Urothelium cell line (cell line): ENCODE measurements around the gene GNG7.
"Not testable (repeated sequence)": the region's sequence is repeated elsewhere in the genome, so short reads cannot be mapped to it uniquely, and the experiment has no call there.

Experiments
- DNase-seq: peaks from one replicate; pipeline ENCODE4 v3.0.0; 2011; ENCODE audit warnings: low spot score, mixed read lengths
- FAIRE-seq: peaks from 2 replicates; lab custom pipeline; 2011; peaks lifted over from hg19 to GRCh38; lab: Jason Lieb, UNC

GNG7 gene

GRCh38 chr19:2556221-2557092 lies 146.0 kb downstream of the GNG7 start:
- no peak for DNase-seq
- FAIRE-seq, result no peak

DNA sequence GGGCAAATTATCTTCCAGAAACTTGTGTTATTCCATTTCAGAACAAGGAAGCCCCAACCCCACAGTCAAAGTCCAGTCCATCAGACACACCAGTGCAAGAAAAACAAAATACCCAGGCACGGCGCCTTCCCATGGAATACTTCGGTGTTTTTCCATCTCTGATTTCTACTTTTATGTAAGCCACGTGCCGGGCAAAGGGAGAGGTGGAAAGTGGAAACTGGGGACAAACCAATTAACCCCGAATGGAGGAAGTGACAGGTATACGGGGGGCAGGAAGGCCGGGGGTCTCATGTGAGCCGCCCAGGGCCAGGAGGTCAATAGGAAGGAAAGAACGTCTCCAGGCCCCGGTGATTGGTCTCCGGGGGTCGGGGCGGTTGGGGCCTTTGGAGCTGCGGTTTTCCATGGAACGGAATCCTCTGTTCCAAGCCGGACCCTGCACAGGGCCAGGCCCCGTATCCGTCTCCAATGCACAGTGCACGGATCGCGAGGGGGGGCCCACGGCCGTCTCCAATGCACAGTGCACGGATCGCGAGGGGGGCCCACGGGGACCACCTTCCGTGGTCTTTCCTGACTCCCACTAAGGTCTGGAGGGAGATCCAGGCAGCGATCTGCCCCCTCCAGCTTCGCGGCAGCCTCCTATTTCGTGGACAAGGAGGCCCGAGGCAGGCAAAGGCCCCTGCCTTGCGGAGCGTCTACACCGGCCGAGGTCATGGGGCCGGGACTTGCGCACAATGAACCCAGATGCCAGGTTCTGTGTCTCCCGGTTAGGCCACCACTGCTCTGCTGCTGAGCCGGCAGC lies 146.9 kb downstream of the GNG7 start:
- FAIRE-seq (no peak), DNase-seq (no peak)

DNA sequence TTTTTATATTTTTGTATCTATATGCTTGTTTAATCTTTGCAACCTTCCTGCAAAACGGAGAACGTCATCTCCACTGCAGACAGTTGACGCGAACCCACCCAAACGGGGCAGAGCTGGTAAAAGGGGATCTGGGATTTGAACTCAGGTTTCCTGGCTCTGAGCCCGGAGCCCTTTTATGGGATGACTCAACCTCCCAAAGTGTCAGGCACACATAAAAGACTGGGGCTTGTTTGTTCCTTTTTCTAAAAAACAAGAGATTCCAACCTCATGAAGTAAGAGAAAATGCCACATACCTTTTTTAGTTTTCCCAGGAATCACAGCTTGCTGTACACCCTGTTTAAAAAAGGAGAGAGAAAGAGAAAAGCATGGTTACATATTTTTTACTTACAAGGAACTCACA lies 147.6 kb downstream of the GNG7 start:
- no peak for FAIRE-seq
- DNase-seq, result peak; percentile 56

GRCh38 chr19:2553510-2553909 lies 149.0 kb downstream of the GNG7 start:
- DNase-seq (no peak), FAIRE-seq (no peak)

DNA sequence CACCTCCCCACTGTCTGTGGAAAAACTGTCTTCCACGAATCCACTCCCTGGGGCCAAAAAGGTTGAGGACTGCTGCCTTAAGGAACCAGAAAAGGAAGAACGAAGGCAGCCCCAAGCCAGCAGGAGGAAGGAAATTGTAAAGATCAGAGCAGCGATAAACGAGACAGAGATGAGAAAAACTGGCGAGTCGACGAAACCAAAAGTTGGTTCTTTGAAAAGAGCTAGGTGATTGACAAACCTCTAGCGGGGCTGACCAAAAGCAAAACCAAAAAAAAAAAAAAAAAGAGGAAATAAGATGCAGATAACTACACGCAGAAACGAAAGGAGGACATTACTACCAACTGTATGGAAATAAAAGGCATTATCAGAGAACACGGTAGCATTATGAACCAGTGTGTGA lies 149.6 kb downstream of the GNG7 start:
- DNase-seq (no peak), FAIRE-seq (no peak)

GRCh38 chr19:2551864-2552185 lies 150.7 kb downstream of the GNG7 start:
- no peak for DNase-seq
- FAIRE-seq, result no peak

- DNase-seq (no peak), FAIRE-seq (no peak)
Observed at GRCh38 chr19:2551172-2551863, 151.2 kb downstream of the GNG7 start.

DNA sequence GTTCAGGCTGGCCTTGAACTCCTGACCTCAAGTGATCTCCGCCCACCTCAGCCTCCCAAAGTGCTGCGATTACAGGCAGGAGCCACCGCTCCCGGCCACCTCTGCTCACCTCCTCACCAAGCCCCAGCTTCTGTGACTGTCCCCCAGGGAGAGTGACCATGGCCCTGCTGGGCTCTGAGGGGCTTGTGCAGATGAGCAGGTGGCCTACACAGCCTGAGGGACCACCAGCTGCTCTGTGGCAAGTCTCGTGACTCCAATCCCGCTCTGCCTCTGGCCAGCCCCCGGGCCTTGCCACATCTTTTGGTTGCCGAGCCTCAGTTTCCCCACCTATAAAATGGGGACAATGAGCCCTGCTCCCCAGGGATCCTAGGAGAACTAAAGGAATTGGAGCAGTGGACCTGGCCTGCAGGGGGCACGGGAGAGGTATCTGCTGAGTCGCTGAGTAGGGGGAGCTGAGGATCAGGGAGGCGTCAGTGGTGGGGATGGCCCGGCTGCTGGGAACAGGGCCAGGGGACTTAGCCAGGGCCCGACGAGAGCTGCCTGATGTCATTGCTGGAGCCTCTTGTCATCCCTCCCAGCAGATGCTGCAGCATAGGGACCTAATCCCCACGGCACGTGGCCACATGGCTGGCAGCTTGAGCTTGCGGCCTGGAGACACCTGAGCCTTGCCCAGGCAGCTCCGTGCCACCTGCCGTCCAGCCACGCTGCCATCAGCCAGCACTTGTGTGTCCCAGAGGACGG lies 151.9 kb downstream of the GNG7 start:
- FAIRE-seq, result no peak

DNA sequence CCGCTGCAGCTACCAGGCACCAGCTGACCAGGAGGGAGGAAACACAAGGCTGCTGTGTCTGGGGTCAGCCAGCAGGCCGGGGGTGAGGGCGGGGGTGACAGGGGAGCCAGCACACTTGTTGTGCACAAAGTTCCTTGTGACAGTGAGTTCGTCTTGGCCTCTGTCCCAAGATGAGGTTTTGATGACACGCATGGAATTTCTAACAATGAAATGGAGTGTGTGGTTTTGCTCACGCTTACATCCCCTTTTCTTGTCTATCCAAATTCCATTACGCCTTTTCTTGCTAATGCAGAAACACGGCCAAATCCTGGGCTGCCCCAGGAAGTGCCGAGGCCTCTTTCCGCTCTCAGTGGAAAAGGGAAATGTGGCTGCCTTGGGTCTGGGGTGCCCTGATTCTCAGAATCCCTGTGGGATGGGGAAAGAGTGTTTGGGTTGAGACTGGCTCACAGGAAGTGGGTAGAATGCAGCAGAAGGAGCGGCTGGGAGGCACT lies 152.7 kb downstream of the GNG7 start:
- FAIRE-seq, result no peak
- DNase-seq, result peak; percentile 69

More for the DNA sequence above, 151.9 kb downstream of the GNG7 start:
- no peak for DNase-seq

GRCh38 chr19:2548966-2549365 lies 153.5 kb downstream of the GNG7 start:
- DNase-seq (no peak), FAIRE-seq (no peak)

- DNase-seq (no peak), FAIRE-seq (peak; percentile 30)
Observed at GRCh38 chr19:2547721-2548120, 154.8 kb downstream of the GNG7 start.

GRCh38 chr19:2547033-2547680 lies 155.3 kb downstream of the GNG7 start:
- DNase-seq (no peak), FAIRE-seq (no peak)

- FAIRE-seq, result no peak
- no peak for DNase-seq
Observed at GRCh38 chr19:2546128-2547032, 156.1 kb downstream of the GNG7 start.

DNA sequence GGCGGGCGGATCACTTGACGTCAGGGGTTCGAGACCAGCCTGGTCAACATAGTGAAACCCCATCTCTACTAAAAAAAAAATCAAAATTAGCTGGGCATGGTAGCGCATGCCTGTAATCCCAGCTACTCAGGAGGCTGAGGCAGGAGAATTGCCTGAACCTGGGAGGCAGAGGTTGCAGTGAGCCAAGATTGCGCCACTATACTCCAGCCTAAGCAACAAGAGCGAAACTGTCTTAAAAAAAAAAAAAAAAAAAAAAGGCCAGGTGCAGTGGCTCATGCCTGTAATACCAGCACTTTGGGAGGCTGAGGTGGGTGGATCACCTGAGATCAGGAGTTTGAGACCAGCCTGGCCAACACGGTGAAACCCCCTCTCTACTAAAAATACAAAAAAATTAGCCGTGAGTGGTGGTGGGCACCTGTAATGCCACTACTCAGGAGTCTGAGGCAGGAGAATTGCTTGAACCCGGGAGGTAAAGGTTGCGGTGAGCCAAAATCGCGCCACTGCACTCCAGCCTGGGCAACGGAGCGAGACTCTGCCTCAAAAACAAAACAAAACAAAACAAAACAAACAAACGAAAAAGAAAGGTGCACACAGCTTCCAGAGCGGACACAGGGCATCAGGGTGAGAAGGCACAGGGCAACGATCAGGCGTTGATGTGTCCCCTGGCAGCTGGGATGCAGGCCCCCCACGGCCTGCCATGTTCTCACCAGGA lies 156.9 kb downstream of the GNG7 start:
- FAIRE-seq, DNase-seq: not testable (repeated sequence)

DNA sequence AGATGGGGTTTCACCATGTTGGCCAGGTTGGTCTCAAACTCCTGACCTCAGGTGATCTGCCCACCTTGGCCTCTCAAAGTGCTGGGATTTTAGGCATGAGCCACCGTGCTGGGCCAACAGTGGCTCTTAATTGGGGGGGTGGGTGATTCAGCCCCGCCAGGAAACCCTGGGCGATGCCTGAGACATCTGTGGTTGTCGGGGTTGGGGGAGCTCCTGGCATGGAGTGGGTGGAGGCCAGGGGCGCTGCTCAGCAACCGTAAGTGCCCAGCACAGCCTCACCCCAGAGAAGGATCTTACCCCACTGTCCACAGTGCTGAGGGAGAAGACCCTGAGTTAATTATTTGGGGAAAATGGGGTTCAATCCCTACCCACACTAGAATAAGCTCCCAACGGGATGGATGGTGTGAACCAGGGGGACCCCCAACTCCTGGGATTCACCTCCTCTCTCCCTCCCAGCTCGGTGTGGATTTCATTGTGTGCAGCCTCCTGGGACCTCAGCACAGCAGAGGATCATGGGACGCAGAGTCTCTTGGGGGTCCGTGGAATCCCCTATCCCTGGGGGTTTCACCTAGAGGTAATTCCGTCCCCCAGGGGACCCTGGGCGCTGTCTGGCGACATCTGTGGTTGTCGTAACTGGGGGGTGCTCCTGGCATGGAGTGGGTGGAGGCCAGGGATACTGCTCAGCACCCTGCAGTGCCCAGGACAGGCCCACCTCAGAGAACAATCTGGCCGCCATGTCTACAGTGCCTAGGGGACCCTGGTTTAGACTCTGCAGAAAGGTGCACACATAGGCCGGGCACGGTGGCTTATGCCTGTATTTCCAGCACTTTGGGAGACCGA lies 157.7 kb downstream of the GNG7 start:
- no peak for DNase-seq
- no peak for FAIRE-seq

DNA sequence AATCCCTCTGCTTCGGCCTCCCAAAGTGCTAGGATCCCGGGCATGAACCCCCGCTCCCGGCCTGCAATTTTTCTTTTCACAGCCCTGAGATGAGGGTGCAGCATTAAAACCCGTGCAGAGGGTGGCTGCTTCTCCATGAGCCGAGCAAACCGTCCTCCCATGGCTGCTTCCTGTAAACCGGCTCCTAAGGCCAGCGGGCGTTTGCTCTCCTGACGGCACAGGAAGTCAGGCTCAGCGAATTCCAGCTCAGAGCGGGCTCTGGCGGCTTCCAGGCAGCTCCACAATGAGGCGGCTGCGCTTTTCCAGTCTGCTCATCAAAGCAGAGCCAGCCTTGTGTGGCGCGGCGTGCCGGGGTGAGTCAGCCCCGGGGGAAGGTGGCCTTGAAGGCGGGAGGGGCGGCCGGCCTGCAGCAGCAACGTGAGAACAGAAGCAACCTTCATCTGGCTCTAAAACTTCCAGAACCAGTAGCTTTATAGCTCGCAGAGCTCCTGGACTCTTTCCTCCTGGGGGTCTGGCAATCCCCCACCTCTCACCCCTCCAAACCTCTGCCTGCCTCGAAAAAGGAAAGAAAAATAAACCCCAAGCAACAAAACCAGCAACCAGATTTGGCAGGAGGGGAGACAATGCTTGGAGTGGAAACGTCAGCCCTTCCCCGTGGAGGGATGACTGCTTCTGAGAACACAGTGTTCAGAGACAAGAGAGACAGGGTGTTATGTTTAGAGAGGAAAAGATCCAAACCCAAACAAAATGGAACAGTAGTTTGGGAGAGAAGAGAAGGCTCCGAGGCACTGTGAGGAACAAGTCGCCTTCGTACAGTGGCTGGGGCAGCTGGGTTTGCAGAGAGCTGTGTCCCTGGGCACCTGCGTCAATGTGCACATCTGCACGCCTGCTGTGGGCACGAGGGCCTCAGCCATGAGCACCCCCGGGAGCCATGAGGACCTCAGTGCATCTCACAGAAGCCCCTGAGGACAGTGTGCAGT lies 158.7 kb downstream of the GNG7 start:
- DNase-seq, result peak; percentile 78

More for the DNA sequence above, 158.7 kb downstream of the GNG7 start:
- peak; percentile 56 for FAIRE-seq
